Endometrium (tissue), 2 donors: ENCODE results near the gene PALD1.
"Not testable (repeated sequence)": the region's sequence is repeated elsewhere in the genome, so short reads cannot be mapped to it uniquely, and the experiment has no call there.

Experiments
- FAIRE-seq: peaks from 2 replicates; lab custom pipeline; 2012; peaks lifted over from hg19 to GRCh38; lab: Jason Lieb, UNC
- donor health status: control.
- donor health status: control.

PALD1 gene

DNA sequence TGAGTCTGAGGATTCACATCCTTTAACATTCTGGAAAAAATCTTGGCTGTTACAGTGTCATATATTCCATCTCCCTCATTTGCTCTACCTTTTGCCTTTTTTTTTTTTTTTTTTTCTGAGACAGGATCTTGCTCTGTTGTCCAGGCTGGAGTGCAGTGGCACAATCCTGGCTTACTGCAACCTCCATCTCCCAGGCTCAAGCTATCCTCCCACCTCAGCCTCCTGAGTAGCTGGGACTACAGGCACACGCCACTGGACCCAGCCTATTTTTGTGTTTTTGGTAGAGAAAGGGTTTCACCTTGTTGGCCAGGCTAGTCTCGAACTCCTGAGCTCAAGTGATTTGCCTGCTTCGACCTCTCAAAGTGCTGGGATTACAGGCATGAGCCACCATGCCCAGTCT lies 135.8 kb downstream of the PALD1 start:
- not testable (repeated sequence) for FAIRE-seq

- no peak for FAIRE-seq
These were observed 136.6 kb downstream of the PALD1 start for GRCh38 chr10:70615211-70615610.

- no peak for FAIRE-seq
These were observed 137.4 kb downstream of the PALD1 start for GRCh38 chr10:70615784-70616522.

GRCh38 chr10:70616761-70617160 lies 138.2 kb downstream of the PALD1 start:
- FAIRE-seq: no peak
